Measurements from ENCODE around the gene FBXL7.

DNA sequence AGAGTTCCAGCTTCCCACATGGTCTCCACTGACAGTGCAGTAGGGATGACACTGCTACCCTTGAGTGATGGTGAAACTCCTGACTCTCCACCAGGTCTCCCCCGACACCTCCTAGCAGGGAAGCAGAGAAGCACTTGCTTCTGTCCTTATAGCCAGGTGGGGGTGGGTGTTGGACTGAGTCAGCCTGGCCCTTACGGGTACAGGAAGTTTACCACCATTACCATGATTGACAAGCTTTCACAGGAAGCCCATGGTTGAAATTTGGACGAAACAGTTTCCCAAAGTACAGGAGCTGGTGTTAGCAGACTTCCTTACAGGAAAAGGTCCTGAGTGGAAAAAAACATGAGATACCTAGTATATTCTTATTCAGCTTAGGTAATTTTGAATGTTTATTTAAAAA is 3.1 kb upstream of the FBXL7 start:
- no peak for TF ChIP-seq POLR2A (IDR thresholded peaks at IDR 0.05; ENCODE audit: extremely low read depth, insufficient read length)
- TF ChIP-seq, protein P1, sequence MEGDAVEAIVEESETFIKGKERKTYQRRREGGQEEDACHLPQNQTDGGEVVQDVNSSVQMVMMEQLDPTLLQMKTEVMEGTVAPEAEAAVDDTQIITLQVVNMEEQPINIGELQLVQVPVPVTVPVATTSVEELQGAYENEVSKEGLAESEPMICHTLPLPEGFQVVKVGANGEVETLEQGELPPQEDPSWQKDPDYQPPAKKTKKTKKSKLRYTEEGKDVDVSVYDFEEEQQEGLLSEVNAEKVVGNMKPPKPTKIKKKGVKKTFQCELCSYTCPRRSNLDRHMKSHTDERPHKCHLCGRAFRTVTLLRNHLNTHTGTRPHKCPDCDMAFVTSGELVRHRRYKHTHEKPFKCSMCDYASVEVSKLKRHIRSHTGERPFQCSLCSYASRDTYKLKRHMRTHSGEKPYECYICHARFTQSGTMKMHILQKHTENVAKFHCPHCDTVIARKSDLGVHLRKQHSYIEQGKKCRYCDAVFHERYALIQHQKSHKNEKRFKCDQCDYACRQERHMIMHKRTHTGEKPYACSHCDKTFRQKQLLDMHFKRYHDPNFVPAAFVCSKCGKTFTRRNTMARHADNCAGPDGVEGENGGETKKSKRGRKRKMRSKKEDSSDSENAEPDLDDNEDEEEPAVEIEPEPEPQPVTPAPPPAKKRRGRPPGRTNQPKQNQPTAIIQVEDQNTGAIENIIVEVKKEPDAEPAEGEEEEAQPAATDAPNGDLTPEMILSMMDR (IDR thresholded peaks at IDR 0.05; ENCODE audit: low read depth, low read length): no peak
- no peak for TF ChIP-seq MYC (IDR thresholded peaks at IDR 0.05; ENCODE audit: low read depth, low read length)

All from NB4 (cell line).